PC-3 (cell line): ENCODE data around the gene TIAM2.

ENCODE experiments used
- CTCF ChIP-seq: fragments of 300-600 bp; sonication (generic); conservative IDR thresholded peaks from 2 replicates; pipeline ENCODE4 v1.5.1; 2017; ENCODE audit warnings: antibody characterized with exemption, low read depth, mild to moderate bottlenecking, low read length
- EZH2phosphoT487 ChIP-seq: fragments of 300-600 bp; sonication (generic); IDR thresholded peaks from 2 replicates; pipeline ENCODE4 v1.6.1; 2018; ENCODE audit warnings: mild to moderate bottlenecking, antibody characterized with exemption, low read length, borderline replicate concordance

GRCh38 chr6:155004017-155004416 is 8.9 kb downstream of the TIAM2 start:
- TF ChIP-seq EZH2phosphoT487 (no peak), CTCF (no peak)
